Measurements from ENCODE around the gene SLC6A12.
"Not testable (repeated sequence)": the region's sequence is repeated elsewhere in the genome, so short reads cannot be mapped to it uniquely, and the experiment has no call there.

SLC6A12 gene

DNA sequence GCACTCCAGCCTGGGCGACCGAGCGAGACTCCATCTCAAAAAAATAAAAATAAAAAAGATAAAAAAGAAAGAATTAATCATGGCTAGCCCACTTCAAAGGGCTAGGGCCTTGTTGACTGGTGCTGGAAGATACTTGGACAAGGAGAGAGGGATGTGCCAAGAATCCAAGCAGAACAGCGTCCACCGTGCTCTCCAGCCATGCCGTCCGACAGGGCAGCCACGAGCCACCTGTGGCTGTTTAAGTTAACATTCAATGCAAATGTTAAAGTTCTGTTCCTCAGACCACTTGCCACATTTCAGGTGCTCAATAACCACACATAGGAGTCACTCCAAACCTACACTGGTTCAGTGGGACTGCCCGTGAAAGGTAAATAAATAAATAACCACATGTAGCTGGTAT, 27.3 kb upstream of the SLC6A12 start:
- ATAC-seq (no peak), DNase-seq (no peak)
- Mint-ChIP-seq H3K36me3 (ENCODE audit: low read depth) (no peaks in the 10 kb centered on the region), H3K27me3 (peaks cover 3% of the 10 kb centered on the region), H3K27ac (no peak overlapping the region), H3K4me3 (no peak overlapping the region), H3K9me3 (peaks cover 10% of the 10 kb centered on the region), H3K4me1 (no peaks in the 10 kb centered on the region)

DNA sequence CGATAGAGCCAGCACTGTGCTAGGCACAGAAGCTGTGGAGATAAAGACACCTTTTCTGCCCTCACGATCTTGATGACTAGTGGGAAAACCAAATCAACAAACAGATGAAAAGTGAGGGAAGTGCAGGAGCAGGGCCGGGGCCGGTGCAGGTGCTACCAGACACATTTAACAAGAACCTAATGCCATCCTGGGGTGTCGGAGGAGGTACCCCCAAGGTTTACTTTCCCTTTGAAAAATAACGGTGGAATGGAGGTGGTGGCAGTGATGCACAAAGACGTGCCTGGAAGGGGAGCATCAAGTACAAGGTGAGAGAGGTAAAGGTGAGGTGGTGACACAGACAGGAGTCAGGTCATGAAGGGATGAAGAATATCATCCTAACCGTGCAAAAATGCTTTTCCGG, 26.6 kb upstream of the SLC6A12 start:
- no peak for DNase-seq
- H3K27me3 Mint-ChIP-seq: peaks cover 3% of the 10 kb centered on the region
- no peak overlapping the region for H3K27ac Mint-ChIP-seq
- H3K9me3 Mint-ChIP-seq: peaks cover 15% of the 10 kb centered on the region
- no peak for ATAC-seq
- H3K4me3 Mint-ChIP-seq: no peak overlapping the region
- H3K4me1 Mint-ChIP-seq: no peaks in the 10 kb centered on the region
- H3K36me3 Mint-ChIP-seq (ENCODE audit: low read depth): no peaks in the 10 kb centered on the region

DNA sequence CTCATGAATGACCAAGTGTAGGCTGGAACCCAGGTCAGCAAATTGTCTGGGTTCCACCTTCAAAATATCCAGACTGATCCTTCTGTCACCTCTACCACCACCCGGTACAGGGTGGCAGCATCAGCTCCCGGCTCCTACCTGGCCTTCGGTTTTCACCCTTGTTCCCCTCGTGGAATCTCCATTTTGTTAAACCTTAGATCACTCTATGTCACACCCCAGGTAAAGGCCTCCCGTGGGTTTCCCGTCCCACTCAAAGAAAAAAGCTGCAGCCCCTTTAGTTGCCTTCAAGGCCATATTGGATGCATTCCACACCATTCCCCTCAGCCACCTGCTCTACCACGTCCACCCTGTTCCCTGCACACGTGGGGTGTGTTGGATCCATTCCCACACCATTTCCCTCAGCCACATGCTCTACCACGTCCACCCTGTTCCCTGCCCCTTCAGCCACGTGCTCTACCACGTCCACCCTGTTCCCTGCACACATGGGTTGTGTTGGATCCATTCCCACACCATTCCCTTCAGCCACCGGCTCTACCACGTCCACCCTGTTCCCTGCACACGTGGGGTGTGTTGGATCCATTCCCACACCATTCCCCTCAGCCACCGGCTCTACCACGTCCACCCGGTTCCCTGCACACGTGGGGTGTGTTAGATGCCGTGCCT, 24.9 kb upstream of the SLC6A12 start:
- ATAC-seq (no peak), DNase-seq (no peak)
- H3K9me3 Mint-ChIP-seq: peaks cover 19% of the 10 kb centered on the region
- H3K27me3 Mint-ChIP-seq: peaks cover 3% of the 10 kb centered on the region
- H3K27ac Mint-ChIP-seq: no peak overlapping the region
- no peaks in the 10 kb centered on the region for H3K36me3 Mint-ChIP-seq (ENCODE audit: low read depth)
- no peak overlapping the region for H3K4me3 Mint-ChIP-seq
- no peaks in the 10 kb centered on the region for H3K4me1 Mint-ChIP-seq

DNA sequence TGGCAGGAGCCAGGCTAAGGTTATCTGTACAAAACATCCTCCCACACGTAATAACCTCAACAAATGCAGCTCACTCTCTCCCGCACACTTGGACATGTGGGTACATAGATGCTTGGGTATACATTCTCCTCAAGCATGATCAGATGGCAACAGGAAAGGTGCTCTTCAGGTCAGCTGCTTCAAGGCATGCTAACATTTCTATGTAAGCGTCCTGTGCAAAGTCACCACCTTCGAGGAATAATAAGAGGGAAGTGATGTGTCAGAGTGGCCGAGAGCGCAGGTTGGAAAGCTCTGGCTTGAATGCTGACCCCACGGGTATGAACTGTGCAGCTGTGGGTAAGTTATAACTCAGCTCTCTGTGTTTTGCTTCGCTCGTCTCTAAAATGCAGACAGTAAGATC, 24.2 kb upstream of the SLC6A12 start:
- no peaks in the 10 kb centered on the region for H3K4me1 Mint-ChIP-seq
- no peak overlapping the region for H3K4me3 Mint-ChIP-seq
- H3K27me3 Mint-ChIP-seq: peaks cover 3% of the 10 kb centered on the region
- ATAC-seq: no peak
- no peaks in the 10 kb centered on the region for H3K36me3 Mint-ChIP-seq (ENCODE audit: low read depth)
- H3K27ac Mint-ChIP-seq: no peak overlapping the region
- DNase-seq: no peak
- H3K9me3 Mint-ChIP-seq: peaks cover 19% of the 10 kb centered on the region

DNA sequence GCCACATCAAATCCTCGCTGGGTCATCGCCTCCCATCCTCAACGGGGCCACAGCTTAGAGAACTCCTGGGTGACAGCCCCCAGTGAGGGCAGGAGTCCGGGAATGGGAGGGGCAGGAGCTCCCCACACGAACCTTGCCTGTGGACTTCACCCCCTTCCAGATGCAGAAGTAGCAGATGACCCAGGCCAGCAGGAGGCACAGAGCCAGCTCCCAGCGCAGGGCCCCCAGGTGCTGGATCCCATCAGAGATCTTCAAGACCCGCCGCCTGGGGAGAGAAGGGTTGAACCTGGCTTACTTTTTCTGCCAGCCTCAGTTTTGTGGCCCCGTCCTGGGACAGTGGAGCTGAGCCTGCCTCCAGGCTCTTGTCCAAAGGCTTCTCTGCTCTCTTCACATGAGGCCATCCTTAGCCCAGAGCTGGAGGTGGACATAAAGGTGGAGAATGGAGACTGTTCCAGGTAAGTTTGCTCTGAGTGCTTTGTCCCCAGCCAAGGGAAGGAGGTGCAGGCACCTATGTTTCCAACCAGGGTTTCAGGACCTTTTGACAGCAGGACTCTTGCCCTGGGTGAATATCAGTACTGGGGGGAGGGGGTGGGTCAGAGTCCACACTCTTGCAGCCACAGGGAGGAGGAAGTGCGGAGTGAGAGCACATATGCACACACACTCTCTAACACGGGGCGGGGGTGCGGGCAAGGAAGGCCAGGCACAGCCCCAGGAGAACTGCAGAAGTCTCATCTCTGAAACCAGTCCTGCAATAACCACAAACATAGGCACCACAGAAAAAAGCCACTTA, 23.3 kb upstream of the SLC6A12 start:
- Mint-ChIP-seq H3K27ac (no peak overlapping the region), H3K36me3 (ENCODE audit: low read depth) (no peaks in the 10 kb centered on the region), H3K9me3 (peaks cover 19% of the 10 kb centered on the region), H3K4me3 (no peak overlapping the region), H3K4me1 (no peaks in the 10 kb centered on the region), H3K27me3 (no peaks in the 10 kb centered on the region)
- DNase-seq: no peak
- no peak for ATAC-seq

DNA sequence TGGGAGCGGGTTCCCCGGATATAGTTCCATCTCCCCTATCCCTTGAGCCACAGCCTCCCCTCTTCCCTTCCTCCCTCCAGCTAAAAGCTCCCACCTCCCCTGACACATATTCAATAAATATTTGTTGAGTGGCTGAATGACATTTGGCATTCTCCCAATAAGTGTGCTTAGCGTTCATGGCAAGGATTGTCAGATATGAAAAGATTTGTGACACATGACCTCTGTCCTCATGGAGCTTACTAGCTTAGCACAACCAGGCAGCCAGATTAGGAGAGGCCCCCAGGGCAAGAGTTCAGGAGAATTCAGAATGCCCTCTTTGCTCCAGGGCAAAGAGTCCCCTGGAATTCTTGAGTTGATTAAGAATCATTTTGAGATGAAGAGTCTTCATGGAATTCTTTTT, 22.5 kb upstream of the SLC6A12 start:
- Mint-ChIP-seq H3K4me3 (no peak overlapping the region), H3K27ac (no peak overlapping the region)

DNA sequence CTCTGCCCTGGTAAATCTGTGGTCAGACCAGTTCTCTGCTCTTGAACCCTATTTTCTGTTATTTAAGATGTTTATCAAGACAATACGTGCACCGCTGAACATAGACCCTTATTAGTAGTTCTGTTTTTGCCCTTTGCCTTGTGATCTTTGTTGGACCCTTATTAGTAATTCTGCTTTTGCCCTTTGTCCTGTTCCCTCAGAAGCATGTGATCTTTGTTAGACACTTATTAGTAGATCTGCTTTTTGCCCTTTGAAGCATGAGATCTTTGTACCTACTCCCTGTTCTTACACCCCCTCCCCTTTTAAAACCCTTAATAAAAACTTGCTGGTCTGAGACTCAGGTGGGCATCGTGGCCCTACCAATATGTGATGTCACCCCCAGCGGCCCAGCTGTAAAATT, 22.0 kb upstream of the SLC6A12 start:
- not testable (repeated sequence) for H3K4me3 Mint-ChIP-seq

More for the DNA sequence above, 22.5 kb upstream of the SLC6A12 start:
- H3K36me3 Mint-ChIP-seq (ENCODE audit: low read depth): no peaks in the 10 kb centered on the region
- H3K4me1 Mint-ChIP-seq: no peaks in the 10 kb centered on the region
- ATAC-seq (no peak), DNase-seq (no peak)
- peaks cover 19% of the 10 kb centered on the region for H3K9me3 Mint-ChIP-seq
- no peaks in the 10 kb centered on the region for H3K27me3 Mint-ChIP-seq

DNA sequence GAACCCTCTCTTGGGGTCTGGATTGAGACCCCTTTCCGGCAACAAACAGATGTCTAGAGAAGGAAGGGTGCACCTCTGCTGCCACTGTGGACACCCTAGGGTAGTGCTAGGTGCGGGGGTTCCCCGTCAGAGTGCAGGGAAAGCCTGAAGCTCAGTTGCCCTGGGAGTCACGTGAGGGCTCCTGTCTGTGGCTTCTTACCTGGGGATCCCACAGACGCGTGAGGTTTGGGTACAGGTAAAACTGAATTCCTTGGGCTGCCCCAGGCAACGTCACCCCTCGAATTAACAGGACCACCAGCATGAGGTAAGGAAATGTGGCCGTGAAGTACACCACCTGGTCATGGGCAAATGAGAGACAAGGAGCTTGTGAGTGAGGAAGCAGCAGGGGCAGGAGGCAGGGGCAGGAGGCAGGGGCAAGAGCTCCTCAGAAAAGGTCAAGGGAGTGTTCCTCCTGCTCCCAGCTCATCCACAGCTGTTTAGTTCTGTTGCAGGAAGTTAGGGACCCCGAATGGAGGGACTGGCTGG, 21.0 kb upstream of the SLC6A12 start:
- Mint-ChIP-seq H3K27me3 (no peaks in the 10 kb centered on the region), H3K36me3 (ENCODE audit: low read depth) (no peaks in the 10 kb centered on the region), H3K4me3 (no peak overlapping the region), H3K9me3 (peaks cover 19% of the 10 kb centered on the region), H3K4me1 (no peaks in the 10 kb centered on the region), H3K27ac (no peak overlapping the region)
- DNase-seq (no peak), ATAC-seq (no peak)

More for the DNA sequence above, 22.0 kb upstream of the SLC6A12 start:
- not testable (repeated sequence) for H3K27me3 Mint-ChIP-seq; ATAC-seq; H3K27ac Mint-ChIP-seq; H3K4me1 Mint-ChIP-seq; H3K36me3 Mint-ChIP-seq (ENCODE audit: low read depth); DNase-seq
- peaks cover 19% of the 10 kb centered on the region for H3K9me3 Mint-ChIP-seq

DNA sequence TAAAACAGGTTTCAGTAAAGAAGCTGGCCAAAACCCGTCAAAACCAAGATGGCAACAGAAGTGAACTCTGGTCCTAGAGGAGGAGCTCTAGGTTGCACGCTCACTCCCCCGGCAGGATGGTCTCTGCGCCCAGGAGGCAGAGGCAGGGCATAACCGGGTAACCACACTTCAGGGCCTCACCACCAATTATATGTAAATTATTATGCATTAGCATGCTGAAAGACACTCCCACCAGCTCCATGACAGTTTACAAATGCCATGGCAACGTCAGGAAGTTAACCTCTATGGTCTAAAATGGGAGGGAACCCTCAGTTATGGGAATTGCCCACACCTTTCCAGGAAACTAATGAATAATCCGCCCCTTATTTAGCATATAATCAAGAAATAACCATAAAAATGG, 20.1 kb upstream of the SLC6A12 start:
- no peak overlapping the region for H3K4me3 Mint-ChIP-seq
- no peaks in the 10 kb centered on the region for H3K36me3 Mint-ChIP-seq (ENCODE audit: low read depth)
- no peaks in the 10 kb centered on the region for H3K4me1 Mint-ChIP-seq
- H3K27me3 Mint-ChIP-seq: no peaks in the 10 kb centered on the region
- H3K27ac Mint-ChIP-seq: no peak overlapping the region
- DNase-seq (no peak), ATAC-seq (no peak)
- peaks cover 19% of the 10 kb centered on the region for H3K9me3 Mint-ChIP-seq

DNA sequence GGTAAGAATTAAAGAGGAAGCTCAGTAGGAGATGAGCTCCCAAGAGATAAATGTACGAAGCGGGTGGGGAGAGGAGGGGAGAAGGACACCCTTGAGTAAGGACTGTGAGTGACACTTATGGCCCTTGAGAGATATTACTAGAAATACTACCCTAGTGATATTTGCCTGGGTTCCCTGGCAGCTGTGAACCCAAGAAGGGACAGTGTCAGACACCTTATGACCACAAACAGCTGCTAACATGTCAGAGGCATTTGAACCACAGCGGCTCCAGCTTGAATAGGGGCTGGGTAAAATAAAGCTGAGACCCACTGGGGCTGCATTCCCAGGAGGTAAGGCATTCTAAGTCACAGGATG, 19.6 kb upstream of the SLC6A12 start:
- Mint-ChIP-seq H3K27ac (no peak overlapping the region), H3K9me3 (peaks cover 19% of the 10 kb centered on the region), H3K36me3 (ENCODE audit: low read depth) (no peaks in the 10 kb centered on the region), H3K4me3 (no peak overlapping the region), H3K4me1 (no peaks in the 10 kb centered on the region), H3K27me3 (peaks cover 3% of the 10 kb centered on the region)
- no peak for ATAC-seq
- DNase-seq: no peak

DNA sequence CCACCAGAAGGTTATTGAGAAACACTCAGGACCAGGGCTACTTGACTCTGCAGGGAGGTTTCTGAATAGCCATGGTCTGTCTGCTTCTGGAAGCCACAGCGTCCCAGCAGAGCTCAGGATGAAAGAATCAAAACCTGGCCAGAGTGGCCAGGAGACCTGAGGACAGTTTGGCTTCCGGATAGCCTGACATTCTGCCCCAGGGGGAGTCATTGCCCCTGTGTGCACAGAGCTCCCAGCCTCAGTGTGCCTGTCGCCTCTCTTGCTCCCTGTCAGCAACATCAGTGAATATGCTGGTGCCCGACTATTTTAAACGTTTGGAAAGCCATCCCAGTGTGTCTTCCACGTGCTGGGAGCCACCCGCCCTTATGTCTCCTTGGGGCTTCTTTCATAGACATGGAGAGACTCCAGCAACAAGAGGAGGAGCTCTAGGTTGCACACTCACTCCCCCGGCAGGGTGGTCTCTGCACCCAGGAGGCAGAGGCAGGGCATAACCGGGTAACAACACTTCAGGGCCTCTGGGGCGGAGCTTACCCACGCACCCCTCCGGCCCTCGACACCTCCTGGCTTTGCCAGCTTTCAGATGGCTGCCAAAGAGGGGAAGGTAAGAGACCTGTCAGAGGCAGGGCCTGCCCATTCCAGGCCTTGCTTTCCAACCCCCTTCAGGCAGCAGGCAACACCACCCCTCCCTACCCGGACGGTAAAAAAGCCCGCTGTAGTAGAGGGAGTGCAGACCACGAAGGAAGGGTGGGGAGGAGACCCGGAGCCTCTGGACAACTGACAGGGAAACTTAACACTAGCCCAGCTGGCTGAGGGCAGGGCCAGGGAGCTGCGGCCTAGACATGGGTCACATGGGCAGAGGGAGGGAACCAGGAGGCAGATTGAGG, 19.0 kb upstream of the SLC6A12 start:
- Mint-ChIP-seq H3K4me1 (no peaks in the 10 kb centered on the region), H3K9me3 (peaks cover 19% of the 10 kb centered on the region), H3K27me3 (peaks cover 5% of the 10 kb centered on the region), H3K27ac (no peak overlapping the region), H3K36me3 (ENCODE audit: low read depth) (no peaks in the 10 kb centered on the region), H3K4me3 (no peak overlapping the region)
- no peak for ATAC-seq
- DNase-seq: no peak

DNA sequence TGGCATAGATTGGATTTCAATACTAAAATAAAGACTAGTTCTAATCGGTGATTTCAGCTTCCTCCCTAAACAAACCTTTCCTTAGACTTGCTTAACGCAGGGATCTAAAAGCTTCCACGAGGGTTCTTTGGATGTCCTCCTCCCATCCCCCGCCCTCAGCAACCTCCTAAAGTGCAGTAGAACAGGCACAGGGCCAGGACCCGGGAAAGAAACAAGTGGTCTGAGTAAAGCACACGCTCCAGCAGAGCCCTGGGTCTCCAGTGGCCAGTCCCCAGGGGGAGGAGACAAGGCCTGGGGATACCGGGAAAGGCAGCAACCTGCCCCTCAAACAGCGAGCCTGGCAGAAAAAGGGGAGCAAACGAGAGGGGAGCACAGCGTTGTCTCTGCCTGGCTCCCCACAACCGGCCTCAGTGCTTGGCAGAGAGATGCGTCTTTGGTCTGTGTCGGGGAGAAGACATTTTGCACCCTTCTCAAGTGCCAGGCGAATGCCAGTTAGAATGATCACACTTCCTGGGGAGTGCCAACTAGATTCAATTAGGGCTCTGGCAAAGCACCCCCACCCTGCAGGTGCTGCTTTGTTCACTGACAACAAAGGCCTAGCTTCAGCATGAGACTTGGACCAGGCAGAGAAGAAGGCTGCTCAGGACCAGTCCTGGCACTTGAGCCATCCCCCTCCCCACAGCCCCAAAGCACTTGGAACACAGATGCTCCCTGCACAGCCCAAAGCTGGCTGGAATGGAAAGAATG, 17.1 kb upstream of the SLC6A12 start:
- peaks cover 5% of the 10 kb centered on the region for H3K27me3 Mint-ChIP-seq
- H3K36me3 Mint-ChIP-seq (ENCODE audit: low read depth): no peaks in the 10 kb centered on the region
- no peak overlapping the region for H3K27ac Mint-ChIP-seq
- no peak for ATAC-seq
- H3K4me3 Mint-ChIP-seq: no peak overlapping the region
- no peak for DNase-seq
- no peaks in the 10 kb centered on the region for H3K4me1 Mint-ChIP-seq
- peaks cover 13% of the 10 kb centered on the region for H3K9me3 Mint-ChIP-seq

DNA sequence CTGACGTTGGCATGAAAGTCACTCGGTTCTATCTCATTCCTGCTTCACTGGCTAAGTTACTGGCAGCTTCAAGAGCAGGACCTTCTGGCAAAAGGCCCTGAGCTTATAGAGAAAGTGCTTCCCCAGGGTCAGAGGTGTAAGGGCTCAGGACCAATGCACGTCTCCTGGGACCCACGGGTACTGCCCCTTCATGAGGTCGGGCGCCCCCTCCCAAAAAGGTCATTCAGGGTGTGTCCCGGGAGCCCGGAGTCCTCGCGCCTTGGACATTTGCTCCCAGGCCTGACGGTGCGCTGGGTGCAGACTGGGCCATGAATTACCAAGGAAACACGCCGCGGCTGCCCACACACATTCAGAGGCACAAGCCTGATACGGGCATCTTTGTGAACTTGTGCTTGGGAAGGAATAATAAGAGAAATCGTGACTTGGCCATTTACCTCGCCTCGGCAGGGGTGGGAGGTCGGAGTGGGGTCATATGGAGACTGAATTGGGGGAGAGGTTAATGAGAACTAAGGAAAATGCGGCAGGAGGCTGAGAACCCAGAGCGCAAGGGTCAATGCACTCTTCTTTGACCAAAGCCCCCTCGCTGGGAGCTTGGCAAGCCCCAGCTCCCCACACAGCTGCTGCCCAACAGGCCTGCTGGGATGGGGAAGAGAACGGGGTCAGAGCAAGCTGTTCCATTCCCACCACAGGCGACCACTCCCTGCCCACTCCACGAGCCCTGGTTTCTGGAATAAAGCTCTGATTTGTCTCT, 15.7 kb upstream of the SLC6A12 start:
- H3K27me3 Mint-ChIP-seq: peaks cover 5% of the 10 kb centered on the region

DNA sequence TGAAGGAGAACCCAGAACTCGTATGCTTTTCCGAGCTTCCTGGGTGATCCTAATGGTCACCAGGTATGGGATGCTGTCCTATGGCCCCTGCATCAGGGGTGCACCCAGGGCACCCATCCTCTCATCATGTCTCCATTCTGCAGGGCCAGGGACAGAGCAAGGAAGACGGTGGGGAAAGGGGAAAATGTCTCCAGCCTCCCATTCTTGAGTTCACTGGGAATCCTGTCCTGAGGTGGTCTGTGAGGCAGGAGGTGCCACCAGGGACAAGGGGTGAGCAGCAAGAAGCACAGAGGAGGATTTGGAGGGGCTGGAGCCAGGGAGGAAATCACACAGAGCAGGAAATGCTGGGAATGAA, 14.9 kb upstream of the SLC6A12 start:
- H3K27me3 Mint-ChIP-seq: peaks cover 5% of the 10 kb centered on the region
- H3K4me3 Mint-ChIP-seq: no peak overlapping the region
- H3K27ac Mint-ChIP-seq: no peak overlapping the region
- no peaks in the 10 kb centered on the region for H3K9me3 Mint-ChIP-seq
- no peak for DNase-seq
- no peaks in the 10 kb centered on the region for H3K36me3 Mint-ChIP-seq (ENCODE audit: low read depth)
- ATAC-seq: no peak
- no peaks in the 10 kb centered on the region for H3K4me1 Mint-ChIP-seq

More for the DNA sequence above, 15.7 kb upstream of the SLC6A12 start:
- Mint-ChIP-seq H3K27ac (no peak overlapping the region), H3K4me3 (no peak overlapping the region), H3K36me3 (ENCODE audit: low read depth) (no peaks in the 10 kb centered on the region), H3K4me1 (no peaks in the 10 kb centered on the region), H3K9me3 (no peaks in the 10 kb centered on the region)
- ATAC-seq: no peak
- DNase-seq: no peak
